Calu3 (cell line): ENCODE data around the gene OR2M7. TPM values are rescaled to one million over a fixed set of nuclear protein-coding genes. Genes with fewer than 3 reads are reported as not detected.

ENCODE experiments used
- BruUV-seq: library from RNA; stranded (reverse); fragments of 400-500 nt; replicated peaks from 2 replicates; lab custom pipeline; 2021; lab: Mats Ljungman, UMichigan
- CTCF ChIA-PET: fragments of 300-600 bp; sonication (Branson Sonifier 250); formaldehyde crosslinking; loops from one replicate; lab custom pipeline; 2022; ENCODE audit warnings: antibody characterized with exemption; lab: Charles Lee
- DNase-seq: peaks from one replicate; pipeline ENCODE4 v3.0.0; 2022
- H3K27ac Mint-ChIP-seq: one replicate; pipeline ENCODE4 v1.8.0; 2022; ENCODE audit warnings: mixed read lengths; ENCODE audit not compliant: unreplicated experiment
- H3K27me3 Mint-ChIP-seq: one replicate; pipeline ENCODE4 v1.8.0; 2022; ENCODE audit warnings: mixed read lengths; ENCODE audit not compliant: unreplicated experiment
- H3K36me3 Mint-ChIP-seq: one replicate; pipeline ENCODE4 v1.8.0; 2022; ENCODE audit warnings: mild to moderate bottlenecking, moderate library complexity, mixed read lengths; ENCODE audit not compliant: insufficient read depth, unreplicated experiment
- H3K4me1 Mint-ChIP-seq: one replicate; pipeline ENCODE4 v1.8.0; 2022; ENCODE audit warnings: mild to moderate bottlenecking, low read depth, mixed read lengths; ENCODE audit not compliant: unreplicated experiment
- H3K4me3 Mint-ChIP-seq: one replicate; pipeline ENCODE4 v1.8.0; 2022; ENCODE audit warnings: mild to moderate bottlenecking, low read depth, moderate library complexity, mixed read lengths; ENCODE audit not compliant: unreplicated experiment
- H3K9me3 Mint-ChIP-seq: one replicate; pipeline ENCODE4 v1.8.0; 2022; ENCODE audit warnings: low read depth, mixed read lengths; ENCODE audit not compliant: unreplicated experiment
- intact Hi-C: fragments of 100-400 bp; cut with micrococcal nuclease; formaldehyde crosslinking; loops from one replicate; pipeline ENCODE4 v1.10.0; 2022; ENCODE audit not compliant: unreplicated experiment
- total RNA-seq: library from RNA; stranded (reverse); gene quantifications from 2 replicates; pipeline ENCODE4 v1.2.3, GENCODE V29; 2022
- TF ChIP-seq, protein P1 (sequence below): fragments of 200-600 bp; IDR thresholded peaks from one replicate; pipeline ENCODE4 v1.8.0; 2022; ENCODE audit warnings: antibody characterized with exemption; ENCODE audit not compliant: unreplicated experiment

OR2M7 gene
- total RNA-seq, 1 experiment from 2014 or later: not detected

DNA sequence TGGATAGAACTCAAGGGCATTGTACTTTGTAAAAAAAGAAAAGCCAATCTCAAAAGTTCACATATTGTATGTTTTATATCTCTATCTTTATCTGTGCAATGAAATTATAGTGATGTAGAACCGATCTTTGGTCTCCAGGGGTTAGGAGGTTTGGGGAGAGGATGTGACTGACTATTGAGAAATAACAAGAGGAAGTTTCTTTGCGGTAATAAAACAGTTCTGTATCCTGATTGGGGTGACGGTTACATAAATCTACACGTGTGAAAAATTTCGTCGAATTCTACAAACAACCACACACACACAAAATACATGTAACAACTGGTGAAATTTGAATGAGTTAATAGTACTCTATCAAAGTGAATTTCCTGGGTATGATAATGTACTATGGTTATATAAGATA, 36.0 kb downstream of the OR2M7 start:
- Mint-ChIP-seq H3K27me3 (no peaks in the 10 kb centered on the region), H3K4me1 (no peaks in the 10 kb centered on the region), H3K36me3 (no peaks in the 10 kb centered on the region), H3K4me3 (no peak overlapping the region), H3K9me3 (peaks cover 16% of the 10 kb centered on the region), H3K27ac (no peak overlapping the region)
- intact Hi-C loops: no loop called here
- DNase-seq: no peak
- CTCF ChIA-PET: no interaction called here
- BruUV-seq: no TSS peak
- TF ChIP-seq, protein P1, sequence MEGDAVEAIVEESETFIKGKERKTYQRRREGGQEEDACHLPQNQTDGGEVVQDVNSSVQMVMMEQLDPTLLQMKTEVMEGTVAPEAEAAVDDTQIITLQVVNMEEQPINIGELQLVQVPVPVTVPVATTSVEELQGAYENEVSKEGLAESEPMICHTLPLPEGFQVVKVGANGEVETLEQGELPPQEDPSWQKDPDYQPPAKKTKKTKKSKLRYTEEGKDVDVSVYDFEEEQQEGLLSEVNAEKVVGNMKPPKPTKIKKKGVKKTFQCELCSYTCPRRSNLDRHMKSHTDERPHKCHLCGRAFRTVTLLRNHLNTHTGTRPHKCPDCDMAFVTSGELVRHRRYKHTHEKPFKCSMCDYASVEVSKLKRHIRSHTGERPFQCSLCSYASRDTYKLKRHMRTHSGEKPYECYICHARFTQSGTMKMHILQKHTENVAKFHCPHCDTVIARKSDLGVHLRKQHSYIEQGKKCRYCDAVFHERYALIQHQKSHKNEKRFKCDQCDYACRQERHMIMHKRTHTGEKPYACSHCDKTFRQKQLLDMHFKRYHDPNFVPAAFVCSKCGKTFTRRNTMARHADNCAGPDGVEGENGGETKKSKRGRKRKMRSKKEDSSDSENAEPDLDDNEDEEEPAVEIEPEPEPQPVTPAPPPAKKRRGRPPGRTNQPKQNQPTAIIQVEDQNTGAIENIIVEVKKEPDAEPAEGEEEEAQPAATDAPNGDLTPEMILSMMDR: no peak

DNA sequence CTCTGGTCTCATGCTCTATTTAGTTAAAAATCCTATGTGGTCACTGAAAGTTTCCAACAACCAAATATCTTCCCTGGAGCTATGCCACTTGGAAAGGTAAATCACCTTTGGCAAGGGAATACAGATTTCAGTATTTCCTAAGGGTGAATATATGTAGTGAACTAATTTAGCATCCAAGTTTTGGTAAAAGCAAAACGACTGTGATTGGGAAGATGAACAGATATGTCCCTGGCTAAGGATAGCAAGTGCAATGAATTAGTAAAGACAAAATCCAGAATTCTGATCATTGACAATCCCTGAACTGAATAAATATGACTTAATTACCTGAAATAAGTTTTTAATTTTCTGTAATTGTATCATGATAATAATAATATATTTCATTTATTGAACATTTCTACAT, 46.5 kb downstream of the OR2M7 start, which contains the start of gene OR2T33:
Gene OR2T33, minus strand, starts transcription at position 101 of the 400 bp plus-strand sequence. CDS start 4,162 bp downstream, outside the sequence.
- TF ChIP-seq, protein P1: no peak
- CTCF ChIA-PET: no interaction called here
- BruUV-seq: no TSS peak
- Mint-ChIP-seq H3K27ac (no peak within 1 kb of the TSS), H3K4me1 (no peaks in the 10 kb centered on the region), H3K9me3 (peaks cover 18% of the 10 kb centered on the region), H3K36me3 (no peaks in the 10 kb centered on the region), H3K27me3 (no peaks in the 10 kb centered on the region), H3K4me3 (no peak within 1 kb of the TSS)
- intact Hi-C loops: no loop called here
- no peak for DNase-seq

Other genes starting within 250 kb of the OR2M7 start
- gene OR2L13, start 229.4 kb downstream of the OR2M7 start, total RNA-seq: not detected in 2 replicates
- gene OR2M5, start 179.4 kb downstream of the OR2M7 start, total RNA-seq: not detected in 2 replicates
- not detected in 2 replicates for gene OR2M2, start 149.7 kb downstream of the OR2M7 start, total RNA-seq
- not detected in 2 replicates for gene OR2M3, start 127.3 kb downstream of the OR2M7 start, total RNA-seq
- gene OR2M4, start 93.2 kb downstream of the OR2M7 start, total RNA-seq: not detected in 2 replicates
- gene OR2T33, start 46.6 kb downstream of the OR2M7 start, total RNA-seq: not detected in 2 replicates
- gene OR2T12, start 21.1 kb downstream of the OR2M7 start, total RNA-seq: not detected in 2 replicates
- gene OR14C36, start 24.2 kb upstream of the OR2M7 start, total RNA-seq: not detected in 2 replicates
- gene OR2T4, start 37.1 kb upstream of the OR2M7 start, total RNA-seq: not detected in 2 replicates
- gene OR2T6, start 51.2 kb upstream of the OR2M7 start, total RNA-seq: not detected in 2 replicates
- gene OR2T1, start 78.5 kb upstream of the OR2M7 start, total RNA-seq: not detected in 2 replicates
- gene OR2T2, start 121.1 kb upstream of the OR2M7 start, total RNA-seq: not detected in 2 replicates
- gene OR2T3, start 148.8 kb upstream of the OR2M7 start, total RNA-seq: not detected in 2 replicates
- gene OR2T5, start 164.0 kb upstream of the OR2M7 start, total RNA-seq: not detected in 2 replicates
- not detected in 2 replicates for gene OR2G6, start 183.5 kb upstream of the OR2M7 start, total RNA-seq
- gene OR2T29, start 238.2 kb upstream of the OR2M7 start, total RNA-seq: not detected in 2 replicates